ENCODE results near the gene TCF7L2.

Gene TCF7L2

DNA sequence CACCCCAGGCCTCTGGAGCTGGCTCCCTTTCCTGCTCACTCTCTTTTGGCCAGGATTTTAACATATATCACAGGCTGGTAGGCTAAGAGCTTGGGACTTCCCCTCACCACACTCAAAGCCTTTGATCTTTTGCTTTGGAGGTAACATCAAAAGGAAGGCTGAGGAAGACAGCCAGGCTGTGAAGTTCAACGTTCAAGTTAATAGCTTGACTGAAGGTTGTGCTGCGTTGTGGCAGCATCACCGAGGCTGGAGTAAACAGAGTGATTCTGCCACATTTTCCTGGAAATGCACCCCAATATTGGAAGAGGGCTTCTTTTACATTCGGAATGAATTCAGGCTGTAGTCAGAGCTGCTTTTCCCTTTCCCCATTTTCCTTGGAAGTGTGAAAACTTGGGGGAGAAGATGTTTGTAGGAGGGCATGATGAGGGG lies 57.3 kb downstream of the TCF7L2 start:
- Histone ChIP-seq H3K4me3 (ENCODE audit: low read length) (no peak overlapping the region), H2AFZ (ENCODE audit: low read depth, low read length) (no peak overlapping the region), H3K79me2 (ENCODE audit: low read length) (no peaks in the 10 kb centered on the region), H4K20me1 (ENCODE audit: insufficient read depth, low read length) (no peaks in the 10 kb centered on the region), H3K27ac (ENCODE audit: low read length) (no peak overlapping the region), H3K9me3 (ENCODE audit: insufficient read depth, low read length) (no peaks in the 10 kb centered on the region), H3K4me2 (ENCODE audit: low read length) (no peak overlapping the region), H3K9ac (ENCODE audit: low read length) (no peak overlapping the region), H3K4me1 (ENCODE audit: low read length) (no peaks in the 10 kb centered on the region), H3K27me3 (ENCODE audit: low read depth, low read length) (peaks cover 13% of the 10 kb centered on the region), H3K36me3 (replicated peaks; ENCODE audit: low read depth, low read length) (no peaks in the 10 kb centered on the region)
- TF ChIP-seq CTCF (IDR thresholded peaks at IDR 0.05; ENCODE audit: low read depth, low read length) (no peak), EZH2phosphoT487 (IDR thresholded peaks at IDR 0.05; ENCODE audit: low read depth) (no peak)

DNA sequence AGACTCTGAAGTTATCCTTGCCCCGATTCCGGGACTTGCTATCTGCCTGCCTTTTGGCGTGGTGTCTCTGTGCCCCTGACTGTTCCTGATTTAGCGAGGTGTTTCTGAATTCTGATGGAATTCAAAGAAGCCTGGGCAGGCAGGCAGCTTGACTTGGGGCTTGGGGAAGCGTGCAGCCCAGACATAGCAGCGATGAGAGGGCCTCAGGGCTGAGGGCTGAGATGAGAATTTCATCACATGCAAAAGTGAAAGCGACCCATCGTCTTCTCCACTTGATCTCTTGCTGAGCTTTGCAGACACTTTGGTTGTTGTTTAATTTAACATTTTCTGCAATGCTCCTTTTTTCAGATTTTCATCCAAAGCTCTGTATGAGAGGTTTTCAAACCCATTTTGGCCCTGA lies 57.8 kb downstream of the TCF7L2 start:
- peaks cover 11% of the 10 kb centered on the region for H3K27me3 ChIP-seq (ENCODE audit: low read depth, low read length)
- H3K9ac ChIP-seq (ENCODE audit: low read length): no peak overlapping the region
- TF ChIP-seq EZH2phosphoT487 (IDR thresholded peaks at IDR 0.05; ENCODE audit: low read depth) (no peak), CTCF (IDR thresholded peaks at IDR 0.05; ENCODE audit: low read depth, low read length) (no peak)
- no peaks in the 10 kb centered on the region for H3K9me3 ChIP-seq (ENCODE audit: insufficient read depth, low read length)
- no peak overlapping the region for H3K27ac ChIP-seq (ENCODE audit: low read length)
- no peaks in the 10 kb centered on the region for H3K36me3 ChIP-seq (replicated peaks; ENCODE audit: low read depth, low read length)
- no peak overlapping the region for H2AFZ ChIP-seq (ENCODE audit: low read depth, low read length)
- no peaks in the 10 kb centered on the region for H3K79me2 ChIP-seq (ENCODE audit: low read length)
- H4K20me1 ChIP-seq (ENCODE audit: insufficient read depth, low read length): no peaks in the 10 kb centered on the region
- H3K4me2 ChIP-seq (ENCODE audit: low read length): no peak overlapping the region
- H3K4me1 ChIP-seq (ENCODE audit: low read length): no peaks in the 10 kb centered on the region
- H3K4me3 ChIP-seq (ENCODE audit: low read length): no peak overlapping the region

GRCh38 chr10:113011592-113012374 lies 61.7 kb downstream of the TCF7L2 start:
- Histone ChIP-seq H2AFZ (ENCODE audit: low read depth, low read length) (no peak overlapping the region), H3K36me3 (replicated peaks; ENCODE audit: low read depth, low read length) (no peaks in the 10 kb centered on the region), H3K27ac (ENCODE audit: low read length) (no peak overlapping the region), H3K4me2 (ENCODE audit: low read length) (no peak overlapping the region), H3K4me1 (ENCODE audit: low read length) (no peaks in the 10 kb centered on the region), H3K79me2 (ENCODE audit: low read length) (no peaks in the 10 kb centered on the region), H3K27me3 (ENCODE audit: low read depth, low read length) (peaks cover 2% of the 10 kb centered on the region; the same call in 1 of the 2 replicates), H4K20me1 (ENCODE audit: insufficient read depth, low read length) (no peaks in the 10 kb centered on the region), H3K4me3 (ENCODE audit: low read length) (no peak overlapping the region), H3K9me3 (ENCODE audit: insufficient read depth, low read length) (no peaks in the 10 kb centered on the region), H3K9ac (ENCODE audit: low read length) (no peak overlapping the region)
- no peak for TF ChIP-seq CTCF (IDR thresholded peaks at IDR 0.05; ENCODE audit: low read depth, low read length)
- no peak for TF ChIP-seq EZH2phosphoT487 (IDR thresholded peaks at IDR 0.05; ENCODE audit: low read depth)

- TF ChIP-seq CTCF (IDR thresholded peaks at IDR 0.05; ENCODE audit: low read depth, low read length): no peak
- TF ChIP-seq EZH2phosphoT487 (IDR thresholded peaks at IDR 0.05; ENCODE audit: low read depth): no peak
- no peak overlapping the region for H3K9ac ChIP-seq (ENCODE audit: low read length)
- H3K4me3 ChIP-seq (ENCODE audit: low read length): no peak overlapping the region
- no peaks in the 10 kb centered on the region for H3K36me3 ChIP-seq (replicated peaks; ENCODE audit: low read depth, low read length)
- H3K79me2 ChIP-seq (ENCODE audit: low read length): no peaks in the 10 kb centered on the region
- H3K4me1 ChIP-seq (ENCODE audit: low read length): no peaks in the 10 kb centered on the region
- no peak overlapping the region for H2AFZ ChIP-seq (ENCODE audit: low read depth, low read length)
- H3K27me3 ChIP-seq (ENCODE audit: low read depth, low read length): no peaks in the 10 kb centered on the region
- no peak overlapping the region for H3K4me2 ChIP-seq (ENCODE audit: low read length)
- no peaks in the 10 kb centered on the region for H4K20me1 ChIP-seq (ENCODE audit: insufficient read depth, low read length)
- no peaks in the 10 kb centered on the region for H3K9me3 ChIP-seq (ENCODE audit: insufficient read depth, low read length)
- no peak overlapping the region for H3K27ac ChIP-seq (ENCODE audit: low read length)
Observed at GRCh38 chr10:113015201-113015600, 65.2 kb downstream of the TCF7L2 start.

Measured in OCI-LY3 (cell line).